Activated naive CD4-positive, alpha-beta T cell treated with Interleukin-2 at 50 U/mL for 16 hours (primary cell): ENCODE results near the gene CNTROB.
A peak's percentile ranks its signal among the peaks of the same experiment; 100 is the strongest.

Source experiments
- DNase-seq: peaks from one replicate; pipeline ENCODE4 v3.0.0-alpha.2; 2020

CNTROB gene

GRCh38 chr17:7989781-7990655, 58.0 kb downstream of the CNTROB start:
- DNase-seq: peak; percentile 95

GRCh38 chr17:7992516-7992915, 60.5 kb downstream of the CNTROB start:
- DNase-seq: no peak

- no peak for DNase-seq
These were observed 60.9 kb downstream of the CNTROB start for GRCh38 chr17:7992924-7993323.

GRCh38 chr17:7993972-7994589, 62.1 kb downstream of the CNTROB start:
- DNase-seq: no peak

- DNase-seq: no peak
These were observed 63.7 kb downstream of the CNTROB start for GRCh38 chr17:7995724-7996123.

- peak; percentile 31 for DNase-seq
These were observed 65.2 kb downstream of the CNTROB start for GRCh38 chr17:7997186-7997585.
